NCI-H2171 treated with DMSO at 0.1 percent for 48 hours (cell line): ENCODE data around the gene DTNBP1.

Source experiments
- DNase-seq: peaks from one replicate; lab custom pipeline; 2025; lab: John Stamatoyannopoulos, UW

Gene DTNBP1

GRCh38 chr6:15626160-15626559, 36.7 kb downstream of the DTNBP1 start:
- no peak for DNase-seq

GRCh38 chr6:15623276-15624116, 39.3 kb downstream of the DTNBP1 start:
- DNase-seq, result peak; percentile 74

GRCh38 chr6:15622045-15622740, 40.6 kb downstream of the DTNBP1 start:
- peak; percentile 66 for DNase-seq

- peak; percentile 92 for DNase-seq
Observed at GRCh38 chr6:15621203-15622044, 41.4 kb downstream of the DTNBP1 start.

- DNase-seq, result peak; percentile 92
Observed at GRCh38 chr6:15620611-15621010, 42.2 kb downstream of the DTNBP1 start.

GRCh38 chr6:15619330-15619729, 43.5 kb downstream of the DTNBP1 start:
- DNase-seq, result no peak

GRCh38 chr6:15618685-15619084, 44.1 kb downstream of the DTNBP1 start:
- no peak for DNase-seq

- DNase-seq, result no peak
Observed at GRCh38 chr6:15616261-15616660, 46.6 kb downstream of the DTNBP1 start.

GRCh38 chr6:15615802-15616201, 47.0 kb downstream of the DTNBP1 start:
- DNase-seq, result peak; percentile 16

GRCh38 chr6:15614277-15614676, 48.6 kb downstream of the DTNBP1 start:
- no peak for DNase-seq

- DNase-seq, result no peak
Observed at GRCh38 chr6:15608396-15608795, 54.4 kb downstream of the DTNBP1 start.

GRCh38 chr6:15607603-15608002, 55.2 kb downstream of the DTNBP1 start:
- no peak for DNase-seq

- no peak for DNase-seq
Observed at GRCh38 chr6:15606347-15606746, 56.5 kb downstream of the DTNBP1 start.

GRCh38 chr6:15604843-15605242, 58.0 kb downstream of the DTNBP1 start:
- DNase-seq, result no peak

- peak; percentile 57 for DNase-seq
Observed at GRCh38 chr6:15602154-15602553, 60.7 kb downstream of the DTNBP1 start.

GRCh38 chr6:15598273-15598798, 64.5 kb downstream of the DTNBP1 start:
- DNase-seq, result no peak

GRCh38 chr6:15596186-15596896, 66.5 kb downstream of the DTNBP1 start:
- no peak for DNase-seq

- peak; percentile 11 for DNase-seq
Observed at GRCh38 chr6:15595461-15596173, 67.2 kb downstream of the DTNBP1 start.

GRCh38 chr6:15594512-15595259, 68.1 kb downstream of the DTNBP1 start:
- DNase-seq, result no peak

- DNase-seq, result peak; percentile 25
Observed at GRCh38 chr6:15593798-15594197, 69.0 kb downstream of the DTNBP1 start.
